Heart left ventricle (tissue), 13 donors: ENCODE data around the gene SOX6.

ENCODE experiments used
- CTCF ChIP-seq, 12 donors: fragments of 200-600 bp; sonication (generic) in 4 of 12; IDR thresholded peaks; one replicate each; pipeline versions ENCODE4 v1.5.0 to v1.8.0; 2018 to 2022; ENCODE audit warnings: antibody characterized with exemption in 12 of 12, mild to moderate bottlenecking in 5 of 12
- POLR2A ChIP-seq, 2 donors: fragments of 450-650 bp; IDR thresholded peaks; one replicate each; pipeline ENCODE4 v1.6.1; 2017; ENCODE audit warnings: antibody characterized with exemption in 2 of 2, mild to moderate bottlenecking in 2 of 2, moderate library complexity in 2 of 2
- donor health status: ischemic (EF 13 %, LVEDD 7.1; RV severe dilation, severe dysfunction).
- donor health status: DM: no; HTN: yes; CAD: no.
- donor health status: DM: no; HTN: no; CAD: no.
- donor health status: ischemic (EF 25% LVEDD 6.9; RV normal size, moderate dysfunction).
- donor health status: ischemic (EF 25% LVEDD 5.7; RV mildly dilated, moderate dysfunction).
- donor health status: ischemic (EF 35%, LVEDD 5.7; RV mildly dilated, moderate dysfunction).
- donor health status: nonischemic (EF 11% LVEDD 7.7; RV severe dilation, severe dysfunction).
- donor health status: DM: yes; HTN: yes; CAD: no.
- donor health status: PGD.
- donor health status: ischemic (EF 29% LVEDD 5.4; RV normal size, mild dysfunction).
- donor health status: nonischemic (EF 23%, LVEDD 6.1; RV moderate dilation, normal function).

- TF ChIP-seq CTCF (IDR thresholded peaks at IDR 0.05) (no peak), POLR2A (IDR thresholded peaks at IDR 0.05) (no peak)
Observed at GRCh38 chr11:16312233-16312765, 44.0 kb downstream of the SOX6 start.
